ENCODE results near the gene TMEM184A. TPM values are rescaled to one million over a fixed set of nuclear protein-coding genes. Genes with fewer than 3 reads are reported as not detected.

TMEM184A gene
- total RNA-seq, 4 donors from 2014 or later: 0.66 to 2.5 TPM; not detected in 2

DNA sequence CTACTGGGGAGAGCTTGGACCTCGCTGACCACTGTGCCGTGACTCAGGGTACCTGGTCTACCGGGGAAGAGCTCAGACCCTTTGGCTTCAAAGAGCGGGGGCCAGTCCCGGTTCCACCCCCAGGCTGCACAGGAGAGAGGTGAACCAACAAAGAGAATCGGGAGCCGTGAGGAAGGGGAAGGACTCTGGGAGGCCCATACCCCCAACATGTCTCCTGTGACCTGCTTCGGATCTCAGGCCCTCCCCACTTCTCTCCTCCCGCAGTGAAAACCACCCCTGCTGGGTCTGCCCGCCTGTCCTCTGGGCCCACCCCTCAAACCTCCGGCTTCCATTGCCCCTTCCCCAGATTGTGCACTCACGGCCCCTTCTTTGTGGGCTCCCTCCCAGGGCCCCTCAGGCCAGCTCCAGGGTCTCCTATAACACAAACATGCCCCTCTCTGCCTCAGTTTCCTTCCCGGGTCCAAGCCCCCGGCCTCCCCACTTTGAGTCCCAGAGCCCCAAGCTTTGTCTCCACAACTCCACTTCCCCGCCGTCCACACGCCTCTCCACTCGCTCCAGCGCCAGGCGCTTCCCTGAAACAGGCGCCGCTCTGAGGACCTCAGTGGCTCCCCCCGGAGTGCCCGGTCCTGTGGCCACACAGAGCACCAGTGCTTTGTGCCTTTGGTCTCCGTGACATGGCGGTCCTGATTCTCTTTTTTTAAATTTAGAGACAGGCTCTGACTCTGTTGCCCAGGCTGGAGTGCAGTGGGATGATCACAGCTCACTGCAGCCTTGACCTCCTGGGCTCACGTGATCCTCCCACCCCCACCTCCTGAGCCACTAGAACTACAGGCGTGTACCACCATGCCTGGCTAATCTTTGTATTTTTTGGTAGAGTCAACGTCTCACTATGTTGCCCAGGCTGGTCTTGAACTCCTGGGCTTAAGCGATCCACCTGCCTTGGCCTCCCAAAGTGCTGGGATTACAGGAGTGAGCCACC, 44.3 kb downstream of the TMEM184A start:
- Histone ChIP-seq H3K9me3 (no peaks in the 10 kb centered on the region), H3K4me3 (no peak overlapping the region), H3K27ac (no peak overlapping the region), H3K4me1 (peaks cover 0 to 11% (median 7%) of the 10 kb centered on the region in 4 donors), H3K36me3 (no peaks in the 10 kb centered on the region), H3K27me3 (peaks cover 0 to 13% of the 10 kb centered on the region in 2 donors)
- 80 to 81% methylated on average over 30 of the region's 30 CpGs for whole genome bisulfite sequencing, 2 donors
- no peak for DNase-seq (ENCODE audit: low spot score in 2 of 2)
- TF ChIP-seq CTCF (IDR thresholded peaks at IDR 0.05) (no peak), POLR2A (IDR thresholded peaks at IDR 0.05) (no peak), EP300 (IDR thresholded peaks at IDR 0.05) (no peak)

DNA sequence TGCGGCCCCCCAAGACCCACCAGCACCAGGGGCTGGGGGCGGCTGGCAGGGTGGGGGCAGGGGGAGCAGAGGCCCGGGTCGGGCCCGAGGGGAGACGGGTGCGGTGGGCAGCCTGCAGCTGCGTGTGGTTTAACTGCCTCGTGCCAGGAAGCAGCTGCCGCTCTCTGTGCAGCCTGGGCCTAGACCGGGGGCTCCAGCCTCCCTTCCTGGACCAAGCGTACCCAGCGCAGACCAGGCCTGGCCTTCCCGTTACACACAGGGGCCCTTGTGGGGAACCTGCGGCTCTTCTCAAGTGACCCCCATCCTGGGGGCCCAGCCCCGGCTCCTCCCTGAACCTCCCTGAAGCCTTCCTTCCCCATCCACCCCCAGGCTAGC, 45.2 kb downstream of the TMEM184A start:
- Histone ChIP-seq H3K4me1 (peaks cover 0 to 15% (median 7%) of the 10 kb centered on the region in 4 donors), H3K27ac (no peak overlapping the region), H3K36me3 (no peaks in the 10 kb centered on the region), H3K9me3 (no peaks in the 10 kb centered on the region), H3K27me3 (peaks cover 0 to 13% of the 10 kb centered on the region in 2 donors), H3K4me3 (no peak overlapping the region)
- no peak for TF ChIP-seq POLR2A (IDR thresholded peaks at IDR 0.05)
- TF ChIP-seq CTCF (IDR thresholded peaks at IDR 0.05): no peak
- no peak for TF ChIP-seq EP300 (IDR thresholded peaks at IDR 0.05)
- WGBS, 2 donors: 67 to 87% methylated on average over 4 to 15 of the region's 16 CpGs
- DNase-seq (ENCODE audit: low spot score in 2 of 2): no peak

- Histone ChIP-seq H3K27ac (no peak overlapping the region), H3K4me1 (peaks cover 0 to 25% (median 7%) of the 10 kb centered on the region in 4 donors), H3K4me3 (no peak overlapping the region), H3K9me3 (no peaks in the 10 kb centered on the region), H3K36me3 (no peaks in the 10 kb centered on the region), H3K27me3 (peaks cover 0 to 13% of the 10 kb centered on the region in 2 donors)
- no peak for DNase-seq (ENCODE audit: low spot score in 2 of 2)
- TF ChIP-seq POLR2A (IDR thresholded peaks at IDR 0.05): no peak
- WGBS, 2 donors: 84 to 87% methylated on average over 14 of the region's 14 CpGs
These were observed 46.8 kb downstream of the TMEM184A start for GRCh38 chr7:1509226-1509625.

DNA sequence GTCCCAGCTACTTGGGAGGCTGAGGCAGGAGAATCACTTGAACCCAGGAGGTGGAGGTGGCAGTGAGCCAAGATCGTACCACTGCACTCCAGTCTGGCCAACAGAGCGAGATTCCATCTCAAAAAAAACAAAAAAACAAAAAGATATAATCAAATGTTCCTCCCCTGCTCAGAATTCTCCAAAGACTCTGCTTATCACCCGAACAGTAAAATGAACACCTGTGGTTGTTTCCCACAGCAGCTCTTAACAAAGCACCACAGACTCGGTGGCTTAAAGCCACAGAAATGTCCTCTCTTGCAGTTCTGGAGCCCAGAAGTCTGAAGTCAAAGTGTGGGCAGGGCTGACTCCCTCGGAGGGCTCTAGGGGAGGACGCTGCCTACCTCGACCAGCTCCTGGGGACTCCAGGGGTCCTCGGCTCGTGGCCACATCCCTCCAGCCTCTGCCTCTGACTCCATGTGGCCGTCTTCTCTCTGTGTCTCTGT, 47.7 kb downstream of the TMEM184A start:
- Histone ChIP-seq H3K27me3 (peaks cover 0 to 13% of the 10 kb centered on the region in 2 donors), H3K4me3 (no peak overlapping the region), H3K9me3 (no peaks in the 10 kb centered on the region), H3K4me1 (peaks cover 0 to 26% (median 3%) of the 10 kb centered on the region in 4 donors), H3K27ac (no peak overlapping the region), H3K36me3 (no peaks in the 10 kb centered on the region)
- DNase-seq (ENCODE audit: low spot score in 2 of 2): no peak
- WGBS, 2 donors: 70 to 77% methylated on average over 10 of the region's 10 CpGs
- TF ChIP-seq CTCF (IDR thresholded peaks at IDR 0.05): no peak

DNA sequence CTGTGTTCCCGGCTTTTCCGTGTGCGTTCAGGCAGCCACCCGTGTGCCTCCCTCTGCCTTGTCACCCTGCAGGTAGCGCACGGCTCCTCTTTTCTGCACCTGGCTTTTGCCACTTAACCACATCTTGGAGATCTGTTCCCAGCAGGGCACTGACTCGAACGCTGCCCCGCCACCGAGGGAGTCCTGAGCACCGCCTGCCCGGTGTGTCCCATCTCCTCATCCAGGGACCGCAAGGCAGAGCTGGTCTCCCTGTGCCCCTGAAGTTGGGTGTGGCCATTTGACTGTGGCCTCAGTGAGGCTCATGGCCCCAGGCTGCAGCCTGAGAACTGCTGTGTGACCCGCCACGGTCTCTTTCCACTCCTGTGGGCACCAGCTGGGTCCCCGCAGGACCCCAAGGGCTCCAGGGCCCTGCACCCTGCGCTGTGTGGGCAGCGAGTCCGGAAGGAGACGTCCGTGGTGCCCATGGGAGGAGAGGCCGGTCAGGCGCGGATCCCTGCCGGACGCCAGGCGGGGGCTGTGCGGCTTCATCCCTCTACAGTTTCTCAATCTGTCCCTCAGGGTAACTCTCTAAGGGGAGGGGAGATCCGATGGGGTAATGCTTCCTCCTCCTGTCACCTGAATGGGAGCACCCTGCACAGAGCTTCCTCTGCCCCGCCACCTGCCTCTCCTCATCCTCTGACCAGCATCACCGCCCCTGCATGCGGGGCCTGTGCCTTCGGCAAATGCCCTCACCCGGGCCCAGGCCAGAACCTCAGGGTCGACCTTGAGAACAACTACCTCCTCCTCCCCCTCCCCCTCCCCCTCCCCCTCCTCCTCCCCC, 50.1 kb downstream of the TMEM184A start:
- no peak for DNase-seq (ENCODE audit: low spot score in 2 of 2)
- TF ChIP-seq POLR2A (IDR thresholded peaks at IDR 0.05): no peak
- no peak for TF ChIP-seq CTCF (IDR thresholded peaks at IDR 0.05)
- no peak for TF ChIP-seq EP300 (IDR thresholded peaks at IDR 0.05)
- Histone ChIP-seq H3K36me3 (peaks cover 0 to 21% (median 8%) of the 10 kb centered on the region in 3 donors), H3K4me1 (peaks cover 0 to 40% (median 11%) of the 10 kb centered on the region in 4 donors), H3K9me3 (no peaks in the 10 kb centered on the region), H3K27ac (peak overlapping the region in 1 of 4 donors; percentile 19), H3K4me3 (no peak overlapping the region), H3K27me3 (peaks cover 0 to 1% of the 10 kb centered on the region in 2 donors)
- WGBS, 2 donors: 71 to 83% methylated on average over 29 to 32 of the region's 35 CpGs
